K562 (cell line): ENCODE measurements around the gene GINS3. TPM values are rescaled to one million over a fixed set of nuclear protein-coding genes. Genes with fewer than 3 reads are reported as not detected.

Experiments
- ARNT ChIP-seq, 2 experiments: fragments of 450-650 bp; IDR thresholded peaks; 2 replicates each; pipeline ENCODE4 v1.6.1; 2016; ENCODE audit warnings: mild to moderate bottlenecking in 1 of 2
- BDP1 ChIP-seq: IDR thresholded peaks from 3 replicates; pipeline ENCODE4 v1.6.1; 2011; ENCODE audit not compliant: insufficient read length, insufficient read depth
- BRD9 ChIP-seq: fragments of 450-650 bp; IDR thresholded peaks from 2 replicates; pipeline ENCODE4 v1.6.1; 2018; ENCODE audit warnings: low read depth; ENCODE audit not compliant: partially characterized antibody
- CHD7 ChIP-seq: fragments of 200-600 bp; sonication (generic); IDR thresholded peaks from one replicate; pipeline ENCODE4 v1.6.1; 2012; ENCODE audit warnings: mild to moderate bottlenecking, low read depth, low read length, inconsistent platforms
- E2F1 ChIP-seq: sonication (generic); formaldehyde crosslinking; IDR thresholded peaks from 2 replicates; pipeline ENCODE4 v1.8.1; 2023; ENCODE audit warnings: mild to moderate bottlenecking, missing genetic modification reagents, moderate library complexity
- FIP1L1 ChIP-seq: fragments of 200-400 bp; formaldehyde crosslinking; IDR thresholded peaks from 2 replicates; pipeline ENCODE4 v1.6.1; 2018; ENCODE audit warnings: mild to moderate bottlenecking, low read depth, low read length; ENCODE audit not compliant: poor library complexity, severe bottlenecking
- SMARCE1 ChIP-seq: fragments of 450-650 bp; IDR thresholded peaks from 2 replicates; pipeline ENCODE4 v1.7.1; 2016; ENCODE audit warnings: mild to moderate bottlenecking
- SPI1 ChIP-seq: IDR thresholded peaks from 2 replicates; pipeline ENCODE4 v1.6.1; 2011; ENCODE audit warnings: low read depth, low read length, control low read depth, borderline replicate concordance
- SRF ChIP-seq, 2 experiments: fragments of 250-450, 450-650 bp in 1 of 2; sonication (Bioruptor Pico) in 1 of 2; sonication (generic) in 1 of 2; formaldehyde crosslinking; IDR thresholded peaks; 2 replicates each; pipeline versions ENCODE4 v1.5.0 to v1.5.1; 2020 to 2022; ENCODE audit warnings: mild to moderate bottlenecking in 1 of 2, missing genetic modification reagents in 1 of 2
- ZNF274 ChIP-seq: IDR thresholded peaks from 2 replicates; pipeline ENCODE4 v1.6.1; 2011; ENCODE audit warnings: low read depth, mild to moderate bottlenecking, low read length, moderate library complexity, borderline replicate concordance
- polyA plus RNA-seq, 8 experiments: library from polyadenylated mRNA; depleted of rRNA in 4 of 8; stranded (reverse) in 5 of 8; unstranded in 3 of 8; fragments of >200 nt; fragmentation: Nextera tagmentation in 2 of 8; fragmentation: Illumina TruSeq in 1 of 8; extraction: Ambion mirVana in 2 of 8; extraction: Trizol in 1 of 8; gene quantifications; 2 replicates each; pipeline versions ENCODE4 v1.2.1 to v1.2.3, GENCODE V29; 2011 to 2014; ENCODE audit warnings: inconsistent platforms in 1 of 8, missing spikeins in 1 of 8
- total RNA-seq, 7 experiments: library from RNA; depleted of rRNA in 6 of 7; stranded (reverse); fragments of >200 nt in 6 of 7; fragmentation: Illumina TruSeq in 2 of 7; extraction: Trizol in 2 of 7; gene quantifications; 2 replicates each; pipeline versions ENCODE4 v1.2.1 to v1.2.3, GENCODE V29; 2011 to 2021; ENCODE audit warnings: low replicate concordance in 1 of 7

The GINS3 gene
- total and polyA plus RNA-seq, 9 of the 15 experiments (the other 6 are each of a cell fraction or from before 2014, with no cell fraction given) = 17.8 to 31.9 (median 25.4) TPM

- TF ChIP-seq CHD7 (no peak), E2F1 (CRISPR knock-in tag) (peak; percentile 94), BDP1 (no peak), BRD9 (peak; percentile 93), SPI1 (no peak), FIP1L1 (no peak), ARNT (IDR thresholded peaks at IDR 0.05) (peak; percentile 46 to 72; a peak in 3 of 4 replicates), ZNF274 (no peak), SMARCE1 (no peak), SRF (CRISPR knock-in tag; IDR thresholded peaks at IDR 0.05) (no peak)
Observed at GRCh38 chr16:58392215-58393137, at the start of gene GINS3 (continued).
